Common myeloid progenitor, CD34-positive (primary cell): Measurements from ENCODE around the gene CROCC.
A peak's percentile ranks its signal among the peaks of the same experiment; 100 is the strongest.
"Not testable (repeated sequence)": the region's sequence is repeated elsewhere in the genome, so short reads cannot be mapped to it uniquely, and the experiment has no call there.

Experiments used
- CTCF ChIA-PET: fragments of 350-600 bp; sonication (Branson Sonifier 250); formaldehyde crosslinking; loops from one replicate; lab custom pipeline; 2021; ENCODE audit warnings: antibody characterized with exemption; lab: Charles Lee
- POLR2A ChIA-PET: fragments of 350-600 bp; sonication (Branson Sonifier 250); formaldehyde crosslinking; loops from one replicate; lab custom pipeline; 2021; ENCODE audit warnings: antibody characterized with exemption; lab: Charles Lee
- DNase-seq, 3 donors: peaks; one replicate each; pipeline versions ENCODE4 v3.0.0 to v3.0.0-alpha.2; 2013
- H3K27ac ChIP-seq, 2 experiments: 1 replicate in 1 of 2; 2 replicates in 1 of 2; pipeline ENCODE4 v1.7.0; 2013; ENCODE audit warnings: inconsistent platforms in 2 of 2, low read length in 2 of 2, mild to moderate bottlenecking in 2 of 2, low read depth in 1 of 2, moderate library complexity in 1 of 2; ENCODE audit not compliant: severe bottlenecking in 2 of 2, insufficient read depth in 1 of 2, poor library complexity in 1 of 2
- H3K27me3 ChIP-seq, 5 experiments: replicated peaks in 2 of 5; 1 replicate in 3 of 5; 2 replicates in 2 of 5; pipeline versions ENCODE4 v1.6.1 to v1.7.0; 2013; ENCODE audit warnings: low read length in 4 of 5, mild to moderate bottlenecking in 2 of 5, moderate library complexity in 2 of 5, inconsistent platforms in 1 of 5; ENCODE audit not compliant: insufficient read depth in 5 of 5, control insufficient read depth in 4 of 5
- H3K36me3 ChIP-seq, 4 experiments: 1 replicate in 2 of 4; 2 replicates in 2 of 4; pipeline versions ENCODE4 v1.6.1 to v1.7.0; 2013; ENCODE audit warnings: low read length in 3 of 4, control low read depth in 1 of 4, mild to moderate bottlenecking in 1 of 4; ENCODE audit not compliant: control insufficient read depth in 4 of 4, insufficient read depth in 4 of 4
- H3K4me1 ChIP-seq, 4 experiments: 1 replicate in 3 of 4; 2 replicates in 1 of 4; pipeline versions ENCODE4 v1.6.1 to v1.7.1; 2013; ENCODE audit warnings: low read length in 3 of 4, mild to moderate bottlenecking in 3 of 4, control low read depth in 1 of 4, inconsistent platforms in 1 of 4, moderate library complexity in 1 of 4; ENCODE audit not compliant: control insufficient read depth in 4 of 4, insufficient read depth in 4 of 4; ENCODE audit errors: control extremely low read depth in 1 of 4
- H3K4me3 ChIP-seq, 7 experiments: 1 replicate in 4 of 7; 2 replicates in 3 of 7; pipeline versions ENCODE4 v1.5.1 to v1.7.0; 2013; ENCODE audit warnings: mild to moderate bottlenecking in 7 of 7, low read length in 6 of 7, moderate library complexity in 6 of 7, inconsistent platforms in 2 of 7, low read depth in 2 of 7, control low read depth in 1 of 7; ENCODE audit not compliant: insufficient read depth in 4 of 7, control insufficient read depth in 1 of 7; ENCODE audit errors: extremely low read depth in 1 of 7
- H3K9me3 ChIP-seq, 5 experiments: 1 replicate in 4 of 5; 2 replicates in 1 of 5; pipeline versions ENCODE4 v1.6.1 to v1.7.1; 2013; ENCODE audit warnings: low read length in 4 of 5, mild to moderate bottlenecking in 2 of 5, inconsistent platforms in 1 of 5, low read depth in 1 of 5, moderate library complexity in 1 of 5; ENCODE audit not compliant: control insufficient read depth in 4 of 5, insufficient read depth in 2 of 5; ENCODE audit errors: control extremely low read depth in 1 of 5
- WGBS: methylation state at CpG from one replicate; pipeline ENCODE4 v1.1.5; 2013; ENCODE audit not compliant: insufficient coverage; 5-methylcytosine and 5-hydroxymethylcytosine counted together

Gene CROCC

DNA sequence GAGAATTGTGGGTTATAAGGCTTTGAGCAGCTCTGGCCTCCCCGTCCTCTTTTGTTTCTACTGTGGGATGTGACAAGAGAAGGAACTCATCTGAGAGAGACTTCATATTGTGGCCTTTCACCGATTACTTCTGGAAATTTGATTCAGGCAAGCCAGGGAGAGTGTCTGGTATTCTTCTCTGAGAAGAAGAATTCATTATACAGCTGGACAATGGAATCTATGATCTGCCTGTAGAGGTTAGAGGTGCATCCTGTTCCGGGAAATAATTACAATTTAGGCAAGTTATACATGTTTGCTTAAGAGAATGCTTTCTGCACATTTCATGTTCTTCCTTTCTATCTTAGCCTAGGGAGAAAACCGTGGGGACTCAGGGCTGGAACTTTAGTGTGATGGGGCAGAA lies 38.7 kb upstream of the CROCC start:
- no peaks in the 10 kb centered on the region for H3K4me1 ChIP-seq
- H3K27me3 ChIP-seq = peaks cover 2 to 7% (median 2%) of the 10 kb centered on the region in 5 experiments
- ChIA-PET POLR2A (no interaction called here), CTCF (no interaction called here)
- no peak overlapping the region for H3K4me3 ChIP-seq
- no peak overlapping the region for H3K27ac ChIP-seq
- H3K9me3 ChIP-seq = no peaks in the 10 kb centered on the region
- no peaks in the 10 kb centered on the region for H3K36me3 ChIP-seq
- DNase-seq = no peak
- 98% methylated on average over 3 of the region's 4 CpGs for WGBS

DNA sequence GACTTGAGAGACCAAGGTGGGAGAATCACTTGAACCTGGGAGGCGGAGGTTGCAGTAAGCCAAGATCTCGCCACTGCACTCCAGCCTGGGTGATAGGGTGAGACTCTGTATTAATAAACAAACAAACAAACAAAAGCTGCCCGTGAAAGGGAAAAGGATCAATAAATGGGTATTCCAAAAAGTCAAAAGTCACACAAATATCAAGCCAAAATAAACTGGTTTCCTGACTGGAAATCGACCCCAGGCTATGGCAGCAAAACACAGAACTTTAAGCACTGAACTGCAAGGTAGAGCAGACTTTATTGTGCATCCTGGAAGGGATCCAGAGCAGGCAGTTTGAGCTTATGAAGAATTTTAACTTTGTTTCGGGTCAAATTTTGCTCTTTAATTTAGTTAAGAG lies 37.2 kb upstream of the CROCC start:
- H3K36me3 ChIP-seq, H3K27me3 ChIP-seq, H3K27ac ChIP-seq, POLR2A ChIA-PET, DNase-seq, H3K4me1 ChIP-seq, H3K4me3 ChIP-seq, CTCF ChIA-PET, H3K9me3 ChIP-seq: not testable (repeated sequence)
- WGBS = 96% methylated on average over 2 of the region's 5 CpGs

DNA sequence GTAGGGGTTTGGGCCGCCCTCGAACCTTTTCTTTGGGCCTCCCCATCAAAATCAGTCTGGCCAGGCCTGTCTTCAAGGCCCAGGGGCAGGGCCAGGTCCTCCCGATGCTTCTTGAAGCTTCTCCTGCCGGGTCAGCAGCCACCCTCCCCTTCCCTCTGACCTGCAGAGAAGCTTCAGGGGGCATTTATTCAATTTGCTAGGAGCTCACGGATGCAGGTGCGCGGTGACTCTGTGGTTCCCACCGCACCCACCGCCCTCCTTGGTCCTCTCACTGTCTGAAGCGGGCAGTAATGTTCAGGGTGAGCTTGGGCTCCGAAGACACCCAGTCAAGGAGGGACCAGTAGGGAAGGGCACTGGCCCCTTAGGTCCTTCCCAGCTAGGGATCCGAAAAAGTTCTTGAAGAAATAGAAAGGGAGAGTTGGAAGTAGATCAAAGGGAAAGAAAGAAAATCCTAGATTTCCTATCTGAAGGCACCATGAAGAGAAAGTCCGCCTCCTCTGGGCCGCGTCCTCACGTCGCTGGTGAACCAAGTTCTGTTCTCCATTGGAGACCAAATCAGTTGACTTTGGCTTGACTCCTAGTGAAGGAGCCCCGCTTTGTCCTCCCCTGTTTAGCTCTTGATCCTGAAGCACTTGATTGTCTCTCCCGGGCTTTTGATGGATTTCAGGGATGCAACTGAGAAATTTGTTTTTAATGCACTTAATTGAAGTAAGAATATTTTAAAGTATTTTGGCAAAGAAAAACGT lies 34.7 kb upstream of the CROCC start:
- Histone ChIP-seq H3K9me3 (no peaks in the 10 kb centered on the region), H3K4me1 (peaks cover 0 to 14% (median 9%) of the 10 kb centered on the region in 4 experiments), H3K36me3 (no peaks in the 10 kb centered on the region), H3K27ac (no peak overlapping the region), H3K4me3 (no peak overlapping the region), H3K27me3 (peaks cover 0 to 5% (median 2%) of the 10 kb centered on the region in 5 experiments)
- ChIA-PET CTCF (no interaction called here), POLR2A (no interaction called here)
- 97% methylated on average over 20 of the region's 20 CpGs for WGBS
- DNase-seq = no peak

DNA sequence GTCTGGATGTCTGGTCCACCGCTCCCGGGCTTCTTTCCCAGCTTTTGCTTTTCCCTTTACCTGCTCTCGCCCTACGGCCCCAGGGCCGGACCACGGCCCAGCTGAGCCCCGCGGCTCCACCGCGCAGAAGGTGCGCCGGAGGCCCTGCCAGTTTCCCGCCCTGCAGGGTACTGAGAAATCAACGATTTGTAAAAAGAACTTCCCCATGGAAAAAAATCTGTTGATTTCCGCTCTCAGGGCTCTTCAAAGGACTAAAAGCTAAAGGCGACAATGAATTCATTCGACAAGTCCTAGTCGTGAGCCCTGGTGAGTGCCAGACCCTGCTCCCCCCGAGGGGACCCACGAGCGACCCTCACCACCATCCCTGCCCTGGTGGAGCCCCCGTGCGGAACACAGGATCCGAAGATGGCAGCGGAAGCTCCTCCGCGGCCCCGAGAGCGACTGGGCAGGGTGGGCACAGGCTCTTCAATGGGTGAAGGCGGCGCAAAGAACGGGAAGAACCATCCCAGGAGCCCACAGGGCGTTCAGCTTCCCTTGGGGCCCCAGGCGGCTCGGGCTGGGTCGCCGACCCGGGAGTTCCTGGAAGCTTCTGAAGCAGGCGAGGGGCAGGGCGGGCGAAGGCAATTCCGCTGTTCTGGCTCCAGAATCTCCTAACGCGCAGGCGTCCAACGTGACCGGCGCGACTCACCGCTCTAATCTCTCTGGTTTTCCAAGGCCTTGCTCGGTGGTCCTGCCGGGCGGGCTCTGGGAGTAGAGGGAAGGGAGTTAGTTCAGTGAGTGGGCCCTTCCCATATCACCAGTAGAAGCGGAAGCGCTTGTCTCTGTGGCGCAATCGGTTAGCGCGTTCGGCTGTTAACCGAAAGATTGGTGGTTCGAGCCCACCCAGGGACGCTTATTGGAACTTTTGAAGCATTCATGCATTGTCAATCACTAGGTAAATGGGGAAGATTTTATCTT lies 32.6 kb upstream of the CROCC start:
- H3K4me3 ChIP-seq = peak overlapping the region; percentile 47 to 85 (median 76)
- peaks cover 0 to 4% (median 2%) of the 10 kb centered on the region in 5 experiments for H3K27me3 ChIP-seq
- H3K27ac ChIP-seq = peak overlapping the region; percentile 18 to 64
- 4% methylated on average over 63 of the region's 63 CpGs for WGBS
- CTCF ChIA-PET = no interaction called here
- H3K4me1 ChIP-seq = peaks cover 0 to 14% (median 9%) of the 10 kb centered on the region in 4 experiments
- POLR2A ChIA-PET = interaction anchor here (0.6 kb wide), 1 partner anchor 16 kb away, joined by 3 read pairs; no protein-coding TSS in a partner anchor
- no peaks in the 10 kb centered on the region for H3K9me3 ChIP-seq
- peak; percentile 46 to 75 (median 54) for DNase-seq
- H3K36me3 ChIP-seq = no peaks in the 10 kb centered on the region

DNA sequence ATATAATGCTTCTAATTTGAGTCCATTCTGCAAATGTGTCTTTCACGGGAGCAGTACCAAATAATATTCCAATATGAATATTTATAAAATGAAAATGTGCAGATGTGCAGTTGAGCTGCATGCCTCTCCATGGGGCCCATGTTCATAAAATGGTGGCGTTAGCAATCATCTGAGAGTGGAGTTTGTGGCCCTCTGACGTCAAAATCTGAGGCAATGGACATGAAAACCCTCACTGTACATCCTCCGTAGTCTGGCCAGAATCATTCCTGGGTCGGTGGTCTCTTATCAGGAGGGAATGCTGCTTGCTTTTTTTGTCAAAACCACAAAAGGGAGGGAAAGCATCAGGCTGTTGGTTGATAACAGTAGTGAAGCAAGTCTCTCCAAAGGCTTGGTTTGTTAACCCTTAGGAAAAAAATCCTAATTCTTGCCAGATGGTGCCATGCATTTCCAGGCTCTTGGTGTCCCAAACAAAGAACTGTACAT lies 31.2 kb upstream of the CROCC start:
- CTCF ChIA-PET, H3K36me3 ChIP-seq, DNase-seq, H3K27me3 ChIP-seq, H3K4me3 ChIP-seq, POLR2A ChIA-PET, H3K9me3 ChIP-seq, H3K27ac ChIP-seq: not testable (repeated sequence)
- WGBS = 75% methylated on average over 3 of the region's 5 CpGs
- peaks cover 0 to 14% (median 9%) of the 10 kb centered on the region in 4 experiments for H3K4me1 ChIP-seq

DNA sequence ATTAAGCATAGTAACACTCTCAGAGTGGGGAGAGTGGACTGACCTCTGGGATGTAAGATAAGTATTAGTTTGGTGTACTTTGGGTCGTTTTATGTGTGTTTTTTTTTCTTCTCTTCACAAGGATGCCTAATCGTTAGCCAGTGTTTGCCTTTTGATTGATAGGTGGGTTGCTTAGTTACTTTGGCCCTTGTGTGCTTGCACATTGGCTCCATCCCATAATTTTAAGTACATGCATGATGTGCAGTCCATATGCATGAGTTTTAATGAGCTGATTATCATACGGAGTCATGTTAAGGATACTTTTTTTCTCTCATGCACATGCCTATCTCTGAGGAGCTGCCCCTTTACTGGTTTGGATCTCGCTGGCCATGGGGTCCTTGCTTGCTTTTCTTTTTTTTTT lies 30.7 kb upstream of the CROCC start:
- peaks cover 0 to 14% (median 9%) of the 10 kb centered on the region in 4 experiments for H3K4me1 ChIP-seq
- POLR2A ChIA-PET, H3K9me3 ChIP-seq, H3K27ac ChIP-seq, CTCF ChIA-PET, DNase-seq, H3K4me3 ChIP-seq, H3K27me3 ChIP-seq, H3K36me3 ChIP-seq: not testable (repeated sequence)
- 87% methylated on average over 2 of the region's 4 CpGs for WGBS
